Nephron progenitor cell (in vitro differentiated cells): ENCODE measurements around the gene GNLY.

ENCODE experiments used
- DNase-seq: peaks from one replicate; pipeline ENCODE4 v3.0.0; 2021
- H3K27ac Mint-ChIP-seq: 2 replicates; pipeline ENCODE4 v1.8.0; 2021; ENCODE audit warnings: mild to moderate bottlenecking, moderate library complexity, mixed read lengths
- H3K27me3 Mint-ChIP-seq: 2 replicates; pipeline ENCODE4 v1.8.0; 2021; ENCODE audit warnings: mild to moderate bottlenecking, low read depth, mixed read lengths; ENCODE audit not compliant: poor library complexity
- H3K36me3 Mint-ChIP-seq: 2 replicates; pipeline ENCODE4 v1.8.0; 2021; ENCODE audit warnings: low read depth, mixed read lengths
- H3K4me1 Mint-ChIP-seq: 2 replicates; pipeline ENCODE4 v1.8.0; 2021; ENCODE audit warnings: mixed read lengths
- H3K4me3 Mint-ChIP-seq: 2 replicates; pipeline ENCODE4 v1.8.0; 2021; ENCODE audit warnings: mild to moderate bottlenecking, moderate library complexity, mixed read lengths
- H3K9me3 Mint-ChIP-seq: 2 replicates; pipeline ENCODE4 v1.8.0; 2021; ENCODE audit warnings: mild to moderate bottlenecking, moderate library complexity, mixed read lengths
- CTCF ChIP-seq: fragments of 200-600 bp; sonication (generic); IDR thresholded peaks from 2 replicates; pipeline ENCODE4 v1.5.0; 2021; ENCODE audit warnings: antibody characterized with exemption

GNLY gene

GRCh38 chr2:85662899-85663593 is 31.1 kb upstream of the GNLY start:
- Mint-ChIP-seq H3K9me3 (no peaks in the 10 kb centered on the region), H3K36me3 (peaks cover 8% of the 10 kb centered on the region), H3K4me1 (no peaks in the 10 kb centered on the region), H3K27ac (peak overlapping the region; percentile 77), H3K4me3 (no peak overlapping the region), H3K27me3 (no peaks in the 10 kb centered on the region)
- no peak for DNase-seq
- no peak for TF ChIP-seq CTCF

- H3K36me3 Mint-ChIP-seq, result peaks cover 5% of the 10 kb centered on the region
- no peaks in the 10 kb centered on the region for H3K9me3 Mint-ChIP-seq
- no peak overlapping the region for H3K27ac Mint-ChIP-seq
- no peaks in the 10 kb centered on the region for H3K27me3 Mint-ChIP-seq
- peaks cover 4% of the 10 kb centered on the region for H3K4me1 Mint-ChIP-seq
- no peak for TF ChIP-seq CTCF
- no peak for DNase-seq
- no peak overlapping the region for H3K4me3 Mint-ChIP-seq
Observed at GRCh38 chr2:85663594-85664565, 30.3 kb upstream of the GNLY start.

- no peak for DNase-seq
- peaks cover 8% of the 10 kb centered on the region for H3K4me1 Mint-ChIP-seq
- no peaks in the 10 kb centered on the region for H3K9me3 Mint-ChIP-seq
- TF ChIP-seq CTCF, result no peak
- H3K4me3 Mint-ChIP-seq, result no peak overlapping the region
- H3K27ac Mint-ChIP-seq, result peak overlapping the region; percentile 82
- H3K36me3 Mint-ChIP-seq, result no peaks in the 10 kb centered on the region
- H3K27me3 Mint-ChIP-seq, result no peaks in the 10 kb centered on the region
Observed at GRCh38 chr2:85665264-85665937, 28.8 kb upstream of the GNLY start.

- H3K36me3 Mint-ChIP-seq, result no peaks in the 10 kb centered on the region
- no peak for DNase-seq
- no peaks in the 10 kb centered on the region for H3K27me3 Mint-ChIP-seq
- peaks cover 8% of the 10 kb centered on the region for H3K4me1 Mint-ChIP-seq
- H3K9me3 Mint-ChIP-seq, result no peaks in the 10 kb centered on the region
- H3K27ac Mint-ChIP-seq, result peak overlapping the region; percentile 82
- TF ChIP-seq CTCF, result no peak
- no peak overlapping the region for H3K4me3 Mint-ChIP-seq
Observed at GRCh38 chr2:85666016-85666415, 28.1 kb upstream of the GNLY start.

GRCh38 chr2:85666435-85667316 is 27.5 kb upstream of the GNLY start:
- DNase-seq, result no peak
- H3K4me1 Mint-ChIP-seq, result peaks cover 8% of the 10 kb centered on the region
- H3K4me3 Mint-ChIP-seq, result no peak overlapping the region
- H3K27me3 Mint-ChIP-seq, result peaks cover 3% of the 10 kb centered on the region
- TF ChIP-seq CTCF, result no peak
- H3K36me3 Mint-ChIP-seq, result no peaks in the 10 kb centered on the region
- H3K9me3 Mint-ChIP-seq, result no peaks in the 10 kb centered on the region
- peak overlapping the region; percentile 82 for H3K27ac Mint-ChIP-seq
